RPMI7951 (cell line): ENCODE results near the gene C3orf18. TPM values are rescaled to one million over a fixed set of nuclear protein-coding genes. Genes with fewer than 3 reads are reported as not detected.
A peak's percentile ranks its signal among the peaks of the same experiment; 100 is the strongest.
"Not testable (repeated sequence)": the region's sequence is repeated elsewhere in the genome, so short reads cannot be mapped to it uniquely, and the experiment has no call there.

Source experiments
- DNase-seq: peaks from one replicate; pipeline ENCODE4 v3.0.0-alpha.2; 2012; ENCODE audit warnings: low read depth
- total RNA-seq: library from RNA; depleted of rRNA; stranded (reverse); fragments of >200 nt; shearing (Covaris generic); gene quantifications from 2 replicates; pipeline ENCODE4 v1.2.3, GENCODE V29; 2014; rRNA removed

The C3orf18 gene
- total RNA-seq, 1 experiment from 2014 or later: 15.5 TPM

- no peak for DNase-seq
Observed at GRCh38 chr3:50523279-50523811, 44.2 kb downstream of the C3orf18 start.

- no peak for DNase-seq
Observed at GRCh38 chr3:50521572-50521971, 46.0 kb downstream of the C3orf18 start.

- no peak for DNase-seq
Observed at GRCh38 chr3:50520849-50521248, 46.7 kb downstream of the C3orf18 start.

GRCh38 chr3:50519471-50520089 lies 48.0 kb downstream of the C3orf18 start:
- DNase-seq: peak; percentile 37

GRCh38 chr3:50518436-50518835 lies 49.1 kb downstream of the C3orf18 start:
- DNase-seq: no peak

- DNase-seq: no peak
Observed at GRCh38 chr3:50517721-50518206, 49.8 kb downstream of the C3orf18 start.

- no peak for DNase-seq
Observed at GRCh38 chr3:50516440-50516871, 51.1 kb downstream of the C3orf18 start.

GRCh38 chr3:50515565-50516439 lies 51.7 kb downstream of the C3orf18 start:
- DNase-seq: no peak

- DNase-seq: not testable (repeated sequence)
Observed at GRCh38 chr3:50512908-50513307, 54.6 kb downstream of the C3orf18 start.

- no peak for DNase-seq
Observed at GRCh38 chr3:50512131-50512530, 55.4 kb downstream of the C3orf18 start.

GRCh38 chr3:50510325-50510724 lies 57.2 kb downstream of the C3orf18 start:
- DNase-seq: no peak

- no peak for DNase-seq
Observed at GRCh38 chr3:50509715-50510114, 57.8 kb downstream of the C3orf18 start.

GRCh38 chr3:50508821-50509220 lies 58.7 kb downstream of the C3orf18 start:
- DNase-seq: no peak

Other genes with a start within 250 kb of the C3orf18 start
- 42.2 and 52.3 TPM in 2 replicates for gene HYAL2, start 245.0 kb downstream of the C3orf18 start, total RNA-seq
- 26.8 and 33.7 TPM in 2 replicates for gene TUSC2, start 239.5 kb downstream of the C3orf18 start, total RNA-seq
- 51.7 and 77.8 TPM in 2 replicates for gene RASSF1, start 226.9 kb downstream of the C3orf18 start, total RNA-seq
- 2.9 and 5.2 TPM in 2 replicates for gene ZMYND10, start 222.0 kb downstream of the C3orf18 start, total RNA-seq
- gene NPRL2, start 217.0 kb downstream of the C3orf18 start, total RNA-seq: 26.2 and 35.7 TPM in 2 replicates
- 39.7 and 49.1 TPM in 2 replicates for gene CYB561D2, start 216.9 kb downstream of the C3orf18 start, total RNA-seq
- 42.5 and 45.4 TPM in 2 replicates for gene TMEM115, start 208.2 kb downstream of the C3orf18 start, total RNA-seq
- under 0.01 TPM in 1 of 2 replicates, not detected in the other for gene CACNA2D2, start 64.1 kb downstream of the C3orf18 start, total RNA-seq
- 8.8 and 12.8 TPM in 2 replicates for gene HEMK1, start 1.8 kb upstream of the C3orf18 start, total RNA-seq
- gene CISH, start 44.0 kb upstream of the C3orf18 start, total RNA-seq: 1.1 and 1.8 TPM in 2 replicates
- 65.7 and 75.5 TPM in 2 replicates for gene MAPKAPK3, start 49.4 kb upstream of the C3orf18 start, total RNA-seq
- gene DOCK3, start 107.2 kb upstream of the C3orf18 start, total RNA-seq: 0.10 and 0.12 TPM in 2 replicates